Lower leg skin (tissue), 4 donors: ENCODE results near the gene ZNF460. TPM values are rescaled to one million over a fixed set of nuclear protein-coding genes. Genes with fewer than 3 reads are reported as not detected.

Source experiments
- DNase-seq, 2 donors: peaks; one replicate each; pipeline ENCODE4 v3.0.0-alpha.2; 2019; ENCODE audit warnings: low spot score in 2 of 2
- H3K4me3 ChIP-seq: fragments of 200-600 bp; sonication (generic); 2 replicates; pipeline ENCODE4 v1.5.1; 2017; ENCODE audit warnings: mild to moderate bottlenecking, low read depth; ENCODE audit not compliant: poor library complexity, severe bottlenecking
- CTCF ChIP-seq, 3 donors: fragments of 450-650 bp; IDR thresholded peaks; one replicate each; pipeline ENCODE4 v1.5.1; 2016; ENCODE audit warnings: antibody characterized with exemption in 3 of 3, mild to moderate bottlenecking in 3 of 3, moderate library complexity in 2 of 3
- POLR2A ChIP-seq, 2 donors: fragments of 450-650 bp; IDR thresholded peaks; one replicate each; pipeline ENCODE4 v1.6.1; 2016 to 2017; ENCODE audit warnings: antibody characterized with exemption in 2 of 2, mild to moderate bottlenecking in 1 of 2, moderate library complexity in 1 of 2
- WGBS, 2 donors: methylation state at CpG; one replicate each; pipeline ENCODE4 v1.1.5; 2018; 5-methylcytosine and 5-hydroxymethylcytosine counted together
- intact Hi-C: fragments of 100-400 bp; cut with DNase I; formaldehyde crosslinking; loops from one replicate; pipeline ENCODE4 v1.15.0; 2023; ENCODE audit warnings: low total_unique reads
- total RNA-seq, 4 donors: library from RNA; depleted of rRNA; stranded (reverse); fragments of >200 nt; gene quantifications; one replicate each; pipeline ENCODE4 v1.1.0, GENCODE V29; 2016

The ZNF460 gene
- total RNA-seq, result 10 to 100 TPM; 57.6 to 71.0 (median 65.5) TPM

DNA sequence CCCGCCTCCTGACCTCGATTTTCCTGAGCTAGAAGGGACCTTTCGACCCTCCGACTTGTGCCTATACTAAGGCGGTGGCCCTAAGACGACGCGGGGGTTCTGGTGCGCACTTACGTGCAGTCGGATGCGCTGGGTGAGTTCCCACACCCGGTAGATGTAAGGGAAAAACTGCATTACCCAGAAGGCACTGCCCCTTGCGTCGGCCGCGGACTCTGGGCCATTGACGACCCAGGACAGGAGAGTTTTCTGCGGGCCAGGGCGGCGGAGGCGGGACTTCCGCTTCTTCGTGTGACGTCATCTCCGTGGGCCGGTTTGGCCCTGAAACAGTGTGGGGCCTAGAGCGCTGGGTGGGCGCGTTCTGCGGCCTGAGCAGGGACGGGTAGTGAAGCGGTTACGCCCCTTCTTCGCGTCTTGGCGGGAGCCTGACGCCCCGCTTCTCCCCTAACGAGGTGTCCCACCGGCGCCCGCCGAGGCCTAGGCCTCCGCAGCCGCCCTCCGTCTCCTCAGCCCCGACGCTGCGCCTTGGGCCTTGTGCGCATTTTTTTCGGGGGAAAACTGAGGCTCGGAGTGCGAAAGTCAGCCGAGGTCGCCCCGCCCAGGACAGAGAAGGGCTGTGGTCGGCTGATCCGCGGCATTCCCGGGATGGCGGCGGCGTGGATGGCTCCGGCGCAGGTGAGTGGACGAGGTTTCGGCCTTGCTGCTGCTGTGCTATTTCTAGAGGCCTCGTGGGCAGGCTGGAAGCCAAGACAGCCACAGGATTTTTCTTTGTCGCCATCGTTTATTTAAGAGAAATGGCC, at the start of gene ZNF460:
Gene ZNF460 (plus strand): TSS at position 321 of the 797 bp plus-strand sequence. CDS start 322 bp downstream, at position 643.
- intact Hi-C loops, result no loop called here
- TF ChIP-seq POLR2A (IDR thresholded peaks at IDR 0.05) (peak in 1 of 2 donors; percentile 23), CTCF (IDR thresholded peaks at IDR 0.05) (no peak)

GRCh38 chr19:57231686-57232085, 48.6 kb upstream of the ZNF460 start:
- WGBS, 2 donors, result 65 to 73% methylated on average over 9 of the region's 9 CpGs
- intact Hi-C loops, result no loop called here
- DNase-seq, result no peak
- H3K4me3 ChIP-seq, result no peak overlapping the region
- TF ChIP-seq CTCF (IDR thresholded peaks at IDR 0.05), result no peak
- TF ChIP-seq POLR2A (IDR thresholded peaks at IDR 0.05), result no peak

More for the DNA sequence above, at the start of gene ZNF460:
- peak; percentile 96 to 99 for DNase-seq
- 0 to 1% methylated on average over 32 to 69 of the region's 71 CpGs for WGBS, 2 donors
- peak within 1 kb of the TSS; percentile 91 for H3K4me3 ChIP-seq

DNA sequence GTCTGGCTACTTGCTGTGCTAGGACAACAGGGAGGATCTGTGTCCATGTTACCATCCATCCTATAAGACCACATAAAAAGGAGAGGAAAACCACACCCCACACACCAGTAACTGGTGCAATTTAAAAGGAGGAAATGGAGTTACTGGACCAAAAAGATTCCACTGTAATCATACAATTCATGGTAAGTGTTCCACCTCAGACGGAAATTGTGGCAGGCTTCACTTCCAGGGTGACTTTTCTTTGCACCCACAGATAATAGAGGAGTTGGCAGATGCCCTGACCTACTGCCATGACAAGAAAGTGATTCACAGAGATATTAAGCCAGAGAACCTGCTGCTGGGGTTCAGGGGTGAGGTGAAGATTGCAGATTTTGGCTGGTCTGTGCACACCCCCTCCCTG, 47.1 kb upstream of the ZNF460 start:
- no peak for DNase-seq
- TF ChIP-seq POLR2A (IDR thresholded peaks at IDR 0.05) (no peak), CTCF (IDR thresholded peaks at IDR 0.05) (no peak)
- intact Hi-C loops, result no loop called here
- 83 to 93% methylated on average over 1 of the region's 1 CpG for WGBS, 2 donors
- H3K4me3 ChIP-seq, result no peak overlapping the region

- peak overlapping the region; percentile 81 for H3K4me3 ChIP-seq
- WGBS, 2 donors, result 19 to 23% methylated on average over 12 of the region's 12 CpGs
- no peak for TF ChIP-seq CTCF (IDR thresholded peaks at IDR 0.05)
- no peak for TF ChIP-seq POLR2A (IDR thresholded peaks at IDR 0.05)
- intact Hi-C loops, result no loop called here
- DNase-seq, result no peak
Measured at GRCh38 chr19:57239982-57240310, 40.3 kb upstream of the ZNF460 start.

DNA sequence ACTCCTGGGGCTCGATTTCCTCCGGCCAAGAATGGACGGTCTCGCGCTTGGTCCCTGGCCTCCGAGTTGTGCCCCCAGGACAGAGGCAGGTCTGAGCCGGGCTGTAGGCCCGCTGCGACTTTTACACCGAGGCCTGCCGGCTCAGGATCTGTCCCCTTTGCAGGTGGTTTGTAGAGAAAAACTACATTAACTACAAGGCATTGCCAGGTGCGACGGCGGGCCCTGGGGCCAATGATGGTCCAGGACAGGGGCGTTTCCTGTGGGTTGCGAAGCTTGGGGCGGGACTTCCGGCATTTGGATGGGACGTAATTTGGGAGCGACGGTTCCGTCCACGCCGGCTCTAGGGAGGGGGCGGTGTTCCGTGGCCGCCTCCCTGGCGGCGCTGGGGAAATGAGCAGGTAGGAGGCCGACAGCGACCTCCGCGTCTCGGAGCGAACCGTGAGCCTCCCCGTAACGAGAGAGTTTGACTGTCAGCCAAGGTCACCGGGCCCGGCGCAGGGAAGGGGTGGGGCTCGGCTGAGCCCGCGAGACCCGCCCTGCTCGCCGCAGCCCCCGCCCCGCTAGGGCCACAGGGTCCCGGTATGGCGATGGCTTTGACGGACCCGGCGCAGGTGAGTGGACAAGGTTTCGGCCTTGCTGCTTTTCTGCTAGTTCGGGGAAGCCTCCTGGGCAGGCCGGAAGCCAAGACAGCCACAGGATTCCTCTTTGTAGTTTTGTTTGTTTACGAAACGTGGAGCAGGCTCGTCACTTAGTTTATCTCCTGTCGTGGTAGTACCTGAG, 39.8 kb upstream of the ZNF460 start, which contains the start of gene ZNF805:
Gene ZNF805 (plus strand): TSS at position 322 of the 780 bp plus-strand sequence. CDS start 260 bp downstream, at position 582.
- intact Hi-C loops, result no loop called here
- WGBS, 2 donors, result 0% methylated on average over 21 to 51 of the region's 61 CpGs
- TF ChIP-seq POLR2A (IDR thresholded peaks at IDR 0.05) (no peak), CTCF (IDR thresholded peaks at IDR 0.05) (no peak)
- peak; percentile 94 to 99 for DNase-seq
- H3K4me3 ChIP-seq, result peak within 1 kb of the TSS; percentile 81
